ENCODE measurements around the gene BCOR. TPM values are rescaled to one million over a fixed set of nuclear protein-coding genes. Genes with fewer than 3 reads are reported as not detected.

Gene BCOR
- total and polyA plus RNA-seq, 2 of the 13 experiments (the other 11 are each of a cell fraction or from before 2014, with no cell fraction given): 14.3 to 15.2 TPM

GRCh38 chrX:40146262-40147125 is 48.7 kb upstream of the BCOR start (continued):
- no peak for TF ChIP-seq HOXA5 (CRISPR knock-in tag; IDR thresholded peaks at IDR 0.05)
- no peak for TF ChIP-seq ZNF251 (CRISPR knock-in tag; IDR thresholded peaks at IDR 0.05)
- TF ChIP-seq AGO2 (optimal IDR thresholded peaks at IDR 0.05; ENCODE audit: low read depth, low read length): peak; percentile 41
- no peak for TF ChIP-seq IRF2 (CRISPR knock-in tag; IDR thresholded peaks at IDR 0.05)
- no peak for TF ChIP-seq ZNF782 (CRISPR knock-in tag; IDR thresholded peaks at IDR 0.05; ENCODE audit: borderline replicate concordance)
- TF ChIP-seq RFX1 (IDR thresholded peaks at IDR 0.05): no peak
- TF ChIP-seq ZNF354B (CRISPR knock-in tag; IDR thresholded peaks at IDR 0.05): no peak
- TF ChIP-seq ZBTB37 (CRISPR knock-in tag; IDR thresholded peaks at IDR 0.05): no peak
- TF ChIP-seq ZNF142 (CRISPR knock-in tag; IDR thresholded peaks at IDR 0.05): no peak
- TF ChIP-seq HNF4G (IDR thresholded peaks at IDR 0.05; ENCODE audit: borderline replicate concordance, low read depth, low read length): no peak
- no peak for TF ChIP-seq HNF4G (CRISPR knock-in tag; IDR thresholded peaks at IDR 0.05; ENCODE audit: borderline replicate concordance, low read depth)
- TF ChIP-seq ZBTB34 (CRISPR knock-in tag; IDR thresholded peaks at IDR 0.05): no peak
- TF ChIP-seq NRL (CRISPR knock-in tag; IDR thresholded peaks at IDR 0.05; ENCODE audit: borderline replicate concordance): no peak
- no peak for TF ChIP-seq NFATC3 (CRISPR knock-in tag; IDR thresholded peaks at IDR 0.05)
- no peak for TF ChIP-seq ZMYM4 (CRISPR knock-in tag; IDR thresholded peaks at IDR 0.05)
- no peak for TF ChIP-seq ZNF543 (CRISPR knock-in tag; IDR thresholded peaks at IDR 0.05)
- TF ChIP-seq, protein P1, sequence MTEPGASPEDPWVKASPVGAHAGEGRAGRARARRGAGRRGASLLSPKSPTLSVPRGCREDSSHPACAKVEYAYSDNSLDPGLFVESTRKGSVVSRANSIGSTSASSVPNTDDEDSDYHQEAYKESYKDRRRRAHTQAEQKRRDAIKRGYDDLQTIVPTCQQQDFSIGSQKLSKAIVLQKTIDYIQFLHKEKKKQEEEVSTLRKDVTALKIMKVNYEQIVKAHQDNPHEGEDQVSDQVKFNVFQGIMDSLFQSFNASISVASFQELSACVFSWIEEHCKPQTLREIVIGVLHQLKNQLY (CRISPR knock-in tag; IDR thresholded peaks at IDR 0.05): peak; percentile 41; the same call in 1 of the 2 replicates
- TF ChIP-seq TBP (CRISPR knock-in tag; IDR thresholded peaks at IDR 0.05): no peak
- no peak for TF ChIP-seq ARNT2 (CRISPR knock-in tag; IDR thresholded peaks at IDR 0.05; ENCODE audit: low read depth)
- no peak for TF ChIP-seq EED (CRISPR knock-in tag; IDR thresholded peaks at IDR 0.05)
- TF ChIP-seq PCBP1 (IDR thresholded peaks at IDR 0.05; ENCODE audit: borderline replicate concordance, low read depth, low read length): no peak
